ENCODE measurements around the gene TTC9B.

Gene TTC9B

GRCh38 chr19:40249201-40249600 is 31.0 kb upstream of the TTC9B start:
- DNase-seq (ENCODE audit: low read depth in 3 of 3, low spot score in 1 of 3), result no peak

GRCh38 chr19:40247735-40248262 is 29.6 kb upstream of the TTC9B start:
- DNase-seq (ENCODE audit: low read depth in 3 of 3, low spot score in 1 of 3), result no peak

- DNase-seq (ENCODE audit: low read depth in 3 of 3, low spot score in 1 of 3), result no peak
These were observed 29.0 kb upstream of the TTC9B start for GRCh38 chr19:40247178-40247577.

- DNase-seq (ENCODE audit: low read depth in 3 of 3, low spot score in 1 of 3), result no peak
These were observed 28.3 kb upstream of the TTC9B start for GRCh38 chr19:40246292-40247073.

DNA sequence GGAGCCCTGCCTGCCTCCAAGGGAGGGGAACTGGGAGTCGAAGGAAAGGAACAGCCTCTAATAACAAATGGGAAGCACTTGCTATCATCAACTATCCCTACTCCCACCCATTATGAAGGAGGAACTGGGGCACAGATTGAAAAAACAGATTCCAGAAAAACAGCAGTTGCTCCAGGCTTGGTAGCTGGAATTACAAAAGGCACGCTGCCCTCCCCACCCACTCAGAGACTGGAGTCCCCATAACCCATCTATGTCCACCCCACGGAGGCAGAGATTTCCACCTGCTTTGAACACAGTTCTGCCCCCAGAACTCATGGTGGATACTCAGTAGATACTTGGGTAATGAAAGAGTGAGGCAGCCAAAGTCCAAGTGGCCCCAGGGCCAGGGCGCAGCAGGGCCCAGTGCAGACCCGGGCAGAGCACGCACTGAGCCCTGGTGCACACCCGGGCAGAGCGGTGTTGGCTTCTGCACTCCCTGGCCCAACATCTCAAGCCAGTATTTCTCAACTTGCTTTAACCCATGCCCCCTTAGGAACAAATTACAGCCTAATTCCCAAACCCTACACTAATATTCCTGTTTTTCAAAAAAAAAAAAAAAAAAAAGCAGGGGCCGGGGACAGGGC is 27.4 kb upstream of the TTC9B start:
- no peak for DNase-seq (ENCODE audit: low read depth in 3 of 3, low spot score in 1 of 3)

GRCh38 chr19:40244579-40245317 is 26.6 kb upstream of the TTC9B start:
- DNase-seq (ENCODE audit: low read depth in 3 of 3, low spot score in 1 of 3), result no peak

DNA sequence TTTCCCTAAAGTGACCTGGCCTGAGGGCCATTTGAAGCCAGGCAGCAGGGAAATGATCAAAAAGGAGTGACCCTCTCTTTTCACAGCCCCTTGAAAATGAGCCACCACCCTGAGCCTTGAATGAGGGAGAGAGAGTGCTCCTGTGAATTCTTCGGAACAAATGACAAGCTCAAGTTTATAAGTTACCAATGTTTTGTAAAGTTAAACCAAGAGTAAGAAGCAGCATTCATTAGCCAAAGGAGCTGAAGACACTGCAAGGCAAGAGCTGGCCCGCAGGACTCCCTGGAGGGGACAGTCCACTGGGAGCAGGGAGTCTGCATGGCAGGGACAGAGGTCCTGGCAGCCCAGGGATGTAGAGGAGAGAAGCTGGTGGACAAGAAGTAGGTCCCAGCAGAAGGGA is 25.0 kb upstream of the TTC9B start:
- no peak for DNase-seq (ENCODE audit: low read depth in 3 of 3, low spot score in 1 of 3)

- DNase-seq (ENCODE audit: low read depth in 3 of 3, low spot score in 1 of 3), result no peak
These were observed 24.3 kb upstream of the TTC9B start for GRCh38 chr19:40242480-40242879.

DNA sequence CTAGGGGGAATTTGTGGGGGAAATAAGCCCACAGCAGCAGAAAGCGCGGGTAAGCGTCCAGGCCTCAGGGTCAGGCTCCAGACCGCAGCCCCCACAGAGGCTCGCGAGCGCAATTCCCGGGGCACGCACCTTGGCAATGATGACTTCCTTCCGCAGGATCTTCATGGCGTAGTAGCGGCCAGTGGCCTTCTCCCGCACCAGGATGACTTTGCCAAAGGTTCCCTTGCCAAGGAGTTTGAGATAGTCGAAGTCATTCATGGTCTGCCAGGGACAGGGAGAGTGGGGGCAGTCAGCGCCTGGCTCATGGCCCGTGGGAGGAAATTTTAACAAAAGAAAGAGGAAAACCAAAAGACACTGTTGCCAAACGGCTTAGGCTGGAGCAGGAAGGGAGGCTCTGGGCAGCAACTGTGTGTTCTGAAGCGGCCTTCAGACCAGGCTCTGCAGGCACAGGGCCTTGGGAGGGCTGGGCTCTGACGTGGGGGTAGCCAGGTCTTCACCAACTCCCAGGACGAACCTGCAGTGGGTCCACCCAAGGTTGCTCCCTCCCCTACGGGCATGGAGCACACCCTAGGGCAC is 23.7 kb upstream of the TTC9B start:
- no peak for DNase-seq (ENCODE audit: low read depth in 3 of 3, low spot score in 1 of 3)

DNA sequence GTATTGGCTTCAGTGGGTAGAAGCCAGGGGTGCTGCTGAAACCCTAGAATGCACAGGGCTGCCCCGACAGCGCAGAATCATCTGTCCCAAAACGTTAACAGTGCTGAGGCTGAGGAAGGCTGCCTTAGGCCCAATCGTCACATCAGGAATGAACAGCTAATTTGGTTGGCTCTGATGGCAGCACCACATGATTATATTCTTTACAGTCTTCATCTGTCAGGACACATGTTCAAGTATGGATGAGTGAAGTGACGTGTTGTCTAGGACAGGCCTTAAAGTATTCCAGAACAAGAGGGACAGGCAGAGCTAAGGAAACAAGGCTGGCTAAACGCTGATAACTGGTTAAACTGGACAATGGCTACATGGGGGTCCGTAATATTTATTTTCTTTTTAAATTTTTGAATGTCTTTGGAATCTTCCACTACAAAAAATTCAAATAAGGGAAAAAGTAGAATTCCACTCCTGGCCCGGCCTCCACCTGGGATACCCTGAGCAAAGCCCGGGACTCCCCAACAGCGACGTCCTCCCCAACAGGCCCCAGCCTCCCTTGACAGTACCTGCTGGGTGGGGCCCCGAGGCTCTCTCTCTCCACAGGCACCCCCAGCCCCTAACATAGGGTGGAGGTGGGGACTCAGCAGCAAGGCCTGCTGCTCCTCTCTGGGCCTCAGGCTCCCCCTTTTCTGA is 23.1 kb upstream of the TTC9B start:
- no peak for DNase-seq (ENCODE audit: low read depth in 3 of 3, low spot score in 1 of 3)

DNA sequence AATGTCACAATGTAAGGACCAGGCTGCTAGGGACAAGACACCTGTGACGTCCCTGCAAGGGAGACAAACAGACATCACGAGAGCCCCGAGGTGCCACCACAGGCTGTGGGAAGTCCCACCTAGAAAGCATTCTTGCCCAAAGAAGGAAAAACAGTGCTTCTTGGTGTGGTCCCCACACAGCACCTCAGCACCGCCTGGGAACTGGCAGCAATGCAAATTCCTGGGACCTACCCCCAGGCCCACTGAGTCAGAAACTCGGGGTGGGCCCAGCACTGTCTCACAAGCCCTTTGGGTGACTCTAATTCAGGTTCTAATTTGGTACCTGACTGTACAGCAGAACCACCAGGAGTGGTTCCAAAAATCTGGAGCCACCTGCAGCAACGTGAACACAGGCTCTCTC is 22.1 kb upstream of the TTC9B start:
- no peak for DNase-seq (ENCODE audit: low read depth in 3 of 3, low spot score in 1 of 3)

- DNase-seq (ENCODE audit: low read depth in 3 of 3, low spot score in 1 of 3), result no peak
These were observed 21.4 kb upstream of the TTC9B start for GRCh38 chr19:40239415-40240226.

- no peak for DNase-seq (ENCODE audit: low read depth in 3 of 3, low spot score in 1 of 3)
These were observed 20.6 kb upstream of the TTC9B start for GRCh38 chr19:40238775-40239174.

DNA sequence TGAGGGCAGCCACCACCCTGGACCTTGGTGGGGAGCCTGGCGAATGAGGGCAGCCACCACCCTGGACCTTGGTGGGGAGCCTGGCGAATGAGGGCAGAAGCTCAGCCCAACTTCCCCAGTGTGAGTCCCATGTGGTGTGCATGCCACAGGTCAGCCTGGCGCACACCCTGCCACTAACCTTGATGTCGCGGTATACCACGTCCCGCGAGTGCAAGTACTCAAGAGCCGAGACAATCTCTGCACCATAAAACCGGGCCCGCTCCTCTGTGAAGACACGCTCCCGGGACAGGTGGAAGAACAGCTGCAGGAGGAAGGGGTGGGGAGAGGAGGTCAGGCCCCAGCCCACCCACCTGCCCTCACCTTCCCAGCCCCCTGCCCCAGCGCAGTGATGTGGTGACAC is 19.6 kb upstream of the TTC9B start:
- no peak for DNase-seq (ENCODE audit: low read depth in 3 of 3, low spot score in 1 of 3)

DNA sequence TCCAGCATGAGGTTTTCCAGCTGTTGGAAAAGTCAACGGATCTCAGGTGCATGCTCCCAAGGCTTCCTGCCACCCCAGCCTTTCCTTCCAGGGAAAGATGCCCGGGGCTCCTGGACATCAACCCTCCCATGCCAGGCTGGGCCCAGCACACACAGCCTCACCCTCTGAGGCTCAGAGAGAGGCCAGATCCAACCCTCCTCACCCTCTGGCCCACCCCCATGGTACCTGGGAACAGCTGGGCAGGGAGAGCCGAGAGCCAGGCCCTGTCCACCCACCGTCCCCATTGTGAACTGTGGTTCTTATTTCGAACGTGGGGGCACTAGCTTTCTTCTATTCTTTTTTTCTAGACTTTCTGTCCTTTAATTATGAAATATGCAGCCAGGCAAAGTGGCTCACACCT is 18.2 kb upstream of the TTC9B start:
- no peak for DNase-seq (ENCODE audit: low read depth in 3 of 3, low spot score in 1 of 3)

- DNase-seq (ENCODE audit: low read depth in 3 of 3, low spot score in 1 of 3), result no peak
These were observed 17.8 kb upstream of the TTC9B start for GRCh38 chr19:40236026-40236355.

GRCh38 chr19:40235238-40236025 is 17.2 kb upstream of the TTC9B start:
- no peak for DNase-seq (ENCODE audit: low read depth in 3 of 3, low spot score in 1 of 3)

- no peak for DNase-seq (ENCODE audit: low read depth in 3 of 3, low spot score in 1 of 3)
These were observed 16.4 kb upstream of the TTC9B start for GRCh38 chr19:40234429-40235237.

Data from stimulated activated CD4-positive, alpha-beta T cell treated with anti-CD3 and anti-CD28 coated beads, TNF-alpha, amount 100 ng/mL, for 1 hour (primary cell).